SU-DHL-6 (cell line): Measurements from ENCODE around the gene SIPA1.

Experiments used
- H2AFZ ChIP-seq: fragments of 200-600 bp; sonication (generic); 2 replicates; pipeline ENCODE4 v1.6.1; 2014; ENCODE audit warnings: low read depth, mild to moderate bottlenecking, moderate library complexity, mixed read lengths, antibody characterized with exemption, low read length; ENCODE audit not compliant: severe bottlenecking
- H3F3A ChIP-seq: fragments of 200-600 bp; shearing (Covaris generic); 2 replicates; pipeline ENCODE4 v1.6.0; 2016; ENCODE audit warnings: antibody characterized with exemption, mild to moderate bottlenecking; ENCODE audit not compliant: insufficient read depth
- H3K27ac ChIP-seq: fragments of 200-600 bp; sonication (generic); 2 replicates; pipeline ENCODE4 v1.5.1; 2016; ENCODE audit warnings: low read depth, mild to moderate bottlenecking, low read length, moderate library complexity, mixed read lengths
- H3K27me3 ChIP-seq: fragments of 200-600 bp; sonication (generic), shearing (Covaris generic); 2 replicates; pipeline ENCODE4 v1.6.0; 2014; ENCODE audit warnings: mild to moderate bottlenecking, low read length
- H3K36me3 ChIP-seq: fragments of 200-600 bp; sonication (generic); 2 replicates; pipeline ENCODE4 v1.6.1; 2014; ENCODE audit warnings: mild to moderate bottlenecking, low read length, mixed read lengths
- H3K4me2 ChIP-seq: fragments of 300-600, 200-600 bp; shearing (Covaris generic), sonication (generic); 2 replicates; pipeline ENCODE4 v1.6.0; 2014; ENCODE audit warnings: low read length, low read depth, mild to moderate bottlenecking; ENCODE audit not compliant: poor library complexity, severe bottlenecking
- H3K4me3 ChIP-seq: fragments of 200-600 bp; sonication (generic); 2 replicates; pipeline ENCODE4 v1.5.1; 2014; ENCODE audit warnings: antibody characterized with exemption, low read length, mild to moderate bottlenecking, mixed read lengths; ENCODE audit not compliant: insufficient read depth, poor library complexity, severe bottlenecking
- H3K79me2 ChIP-seq: fragments of 200-600 bp; sonication (generic); 2 replicates; pipeline ENCODE4 v1.6.1; 2014; ENCODE audit warnings: mild to moderate bottlenecking, low read length, moderate library complexity; ENCODE audit not compliant: insufficient read depth
- H3K9ac ChIP-seq: fragments of 200-600 bp; sonication (generic); 2 replicates; pipeline ENCODE4 v1.7.0; 2014; ENCODE audit warnings: mild to moderate bottlenecking, low read length
- H3K9me2 ChIP-seq: fragments of 200-600 bp; sonication (generic); replicated peaks from 2 replicates; pipeline ENCODE4 v1.6.1; 2014; ENCODE audit warnings: low read length; ENCODE audit not compliant: insufficient read depth
- H3K9me3 ChIP-seq: fragments of 200-600 bp; sonication (generic); 2 replicates; pipeline ENCODE4 v1.6.1; 2014; ENCODE audit warnings: low read length, mixed read lengths; ENCODE audit not compliant: insufficient read depth
- H4K20me1 ChIP-seq: fragments of 200-600 bp; sonication (generic); 2 replicates; pipeline ENCODE4 v1.6.1; 2014; ENCODE audit warnings: low read depth, mild to moderate bottlenecking, antibody characterized with exemption, low read length, moderate library complexity, mixed read lengths
- EZH2phosphoT487 ChIP-seq: fragments of 200-600 bp; sonication (generic), shearing (Covaris generic); conservative IDR thresholded peaks from 2 replicates; pipeline ENCODE4 v1.6.1; 2018; ENCODE audit warnings: mild to moderate bottlenecking, antibody characterized with exemption, low read length, moderate library complexity, mixed read lengths
- TF ChIP-seq, protein P1 (sequence below): fragments of 200-600 bp; sonication (generic); IDR thresholded peaks from one replicate; pipeline ENCODE4 v1.5.1; 2017; ENCODE audit warnings: antibody characterized with exemption, mild to moderate bottlenecking, low read length, moderate library complexity; ENCODE audit not compliant: insufficient read depth, poor library complexity, severe bottlenecking

The SIPA1 gene

DNA sequence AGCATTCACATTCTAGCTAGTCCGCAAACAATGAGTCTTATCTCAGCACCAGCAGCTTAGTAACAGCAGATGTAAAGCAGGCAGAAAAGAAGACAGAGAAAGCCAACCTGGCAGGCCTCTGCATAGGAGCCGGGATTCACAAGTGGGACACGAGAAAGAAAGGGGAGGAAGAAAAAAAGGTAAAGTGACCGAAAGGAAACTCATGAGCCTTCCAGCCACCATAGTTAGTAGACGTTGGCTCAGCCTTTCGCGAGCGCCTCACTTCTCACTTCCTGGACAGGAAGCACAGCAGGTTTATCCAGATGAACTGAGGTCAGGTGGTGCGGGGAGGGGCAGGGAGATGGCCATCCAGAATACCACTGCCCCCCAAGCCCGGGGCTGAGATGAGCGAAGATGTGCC is 54.5 kb downstream of the SIPA1 start:
- TF ChIP-seq EZH2phosphoT487: no peak
- TF ChIP-seq, protein P1, sequence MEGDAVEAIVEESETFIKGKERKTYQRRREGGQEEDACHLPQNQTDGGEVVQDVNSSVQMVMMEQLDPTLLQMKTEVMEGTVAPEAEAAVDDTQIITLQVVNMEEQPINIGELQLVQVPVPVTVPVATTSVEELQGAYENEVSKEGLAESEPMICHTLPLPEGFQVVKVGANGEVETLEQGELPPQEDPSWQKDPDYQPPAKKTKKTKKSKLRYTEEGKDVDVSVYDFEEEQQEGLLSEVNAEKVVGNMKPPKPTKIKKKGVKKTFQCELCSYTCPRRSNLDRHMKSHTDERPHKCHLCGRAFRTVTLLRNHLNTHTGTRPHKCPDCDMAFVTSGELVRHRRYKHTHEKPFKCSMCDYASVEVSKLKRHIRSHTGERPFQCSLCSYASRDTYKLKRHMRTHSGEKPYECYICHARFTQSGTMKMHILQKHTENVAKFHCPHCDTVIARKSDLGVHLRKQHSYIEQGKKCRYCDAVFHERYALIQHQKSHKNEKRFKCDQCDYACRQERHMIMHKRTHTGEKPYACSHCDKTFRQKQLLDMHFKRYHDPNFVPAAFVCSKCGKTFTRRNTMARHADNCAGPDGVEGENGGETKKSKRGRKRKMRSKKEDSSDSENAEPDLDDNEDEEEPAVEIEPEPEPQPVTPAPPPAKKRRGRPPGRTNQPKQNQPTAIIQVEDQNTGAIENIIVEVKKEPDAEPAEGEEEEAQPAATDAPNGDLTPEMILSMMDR: no peak
- no peak overlapping the region for H3K4me2 ChIP-seq

DNA sequence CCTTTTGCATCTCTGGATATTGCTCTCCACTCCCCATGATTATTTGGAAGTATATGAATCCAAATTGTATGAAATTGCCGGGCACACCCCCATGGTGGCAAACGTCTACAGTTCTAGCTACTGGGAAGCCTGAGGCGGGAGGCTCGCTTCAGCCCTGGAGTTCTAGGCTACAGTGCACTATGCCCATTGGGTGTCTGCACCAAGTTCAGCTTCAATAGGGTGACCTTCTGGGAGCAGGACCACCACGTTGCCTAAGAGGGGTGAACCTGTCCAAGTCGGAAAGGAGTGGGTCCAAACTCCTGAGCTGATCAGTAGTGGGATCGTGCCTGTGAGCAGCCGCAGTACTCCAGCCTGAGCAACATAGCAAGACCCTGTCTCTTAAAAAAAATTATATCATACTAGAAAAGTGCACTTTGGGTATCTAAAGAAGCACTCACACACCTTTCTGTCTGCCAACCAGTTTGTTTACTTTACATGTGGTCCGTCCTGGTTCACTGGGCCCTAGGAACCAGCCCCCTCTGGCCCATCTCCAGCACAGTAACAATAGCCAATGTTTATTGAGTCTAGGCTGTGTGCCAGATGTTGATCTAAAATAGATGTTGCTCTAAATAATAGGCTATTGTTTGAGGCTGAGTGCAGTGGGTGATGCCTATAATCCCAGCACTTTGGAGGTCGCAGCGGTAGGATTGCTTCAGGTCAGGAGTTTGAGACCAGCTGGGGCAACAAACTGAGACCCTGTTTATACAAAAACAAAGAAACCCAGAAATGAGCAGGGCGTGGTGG is 57.7 kb downstream of the SIPA1 start:
- no peak overlapping the region for H3K27ac ChIP-seq
- no peak overlapping the region for H3K9ac ChIP-seq
- H3K79me2 ChIP-seq: no peaks in the 10 kb centered on the region
- no peaks in the 10 kb centered on the region for H3K27me3 ChIP-seq
- H3F3A ChIP-seq: no peaks in the 10 kb centered on the region
- TF ChIP-seq EZH2phosphoT487: no peak
- TF ChIP-seq, protein P1: no peak
- no peaks in the 10 kb centered on the region for H3K9me3 ChIP-seq
- no peak overlapping the region for H3K4me3 ChIP-seq
- no peaks in the 10 kb centered on the region for H3K9me2 ChIP-seq
- H3K36me3 ChIP-seq: no peaks in the 10 kb centered on the region
- H2AFZ ChIP-seq: no peak overlapping the region
- no peak overlapping the region for H3K4me2 ChIP-seq
- H4K20me1 ChIP-seq: no peaks in the 10 kb centered on the region

More for the DNA sequence above, 54.5 kb downstream of the SIPA1 start:
- no peaks in the 10 kb centered on the region for H3K9me2 ChIP-seq
- H3K9me3 ChIP-seq: no peaks in the 10 kb centered on the region
- no peaks in the 10 kb centered on the region for H3K79me2 ChIP-seq
- H3K27ac ChIP-seq: no peak overlapping the region
- H3K27me3 ChIP-seq: no peaks in the 10 kb centered on the region
- no peak overlapping the region for H3K4me3 ChIP-seq
- H3K9ac ChIP-seq: no peak overlapping the region
- H3F3A ChIP-seq: no peaks in the 10 kb centered on the region
- no peaks in the 10 kb centered on the region for H4K20me1 ChIP-seq
- H2AFZ ChIP-seq: no peak overlapping the region
- no peaks in the 10 kb centered on the region for H3K36me3 ChIP-seq

DNA sequence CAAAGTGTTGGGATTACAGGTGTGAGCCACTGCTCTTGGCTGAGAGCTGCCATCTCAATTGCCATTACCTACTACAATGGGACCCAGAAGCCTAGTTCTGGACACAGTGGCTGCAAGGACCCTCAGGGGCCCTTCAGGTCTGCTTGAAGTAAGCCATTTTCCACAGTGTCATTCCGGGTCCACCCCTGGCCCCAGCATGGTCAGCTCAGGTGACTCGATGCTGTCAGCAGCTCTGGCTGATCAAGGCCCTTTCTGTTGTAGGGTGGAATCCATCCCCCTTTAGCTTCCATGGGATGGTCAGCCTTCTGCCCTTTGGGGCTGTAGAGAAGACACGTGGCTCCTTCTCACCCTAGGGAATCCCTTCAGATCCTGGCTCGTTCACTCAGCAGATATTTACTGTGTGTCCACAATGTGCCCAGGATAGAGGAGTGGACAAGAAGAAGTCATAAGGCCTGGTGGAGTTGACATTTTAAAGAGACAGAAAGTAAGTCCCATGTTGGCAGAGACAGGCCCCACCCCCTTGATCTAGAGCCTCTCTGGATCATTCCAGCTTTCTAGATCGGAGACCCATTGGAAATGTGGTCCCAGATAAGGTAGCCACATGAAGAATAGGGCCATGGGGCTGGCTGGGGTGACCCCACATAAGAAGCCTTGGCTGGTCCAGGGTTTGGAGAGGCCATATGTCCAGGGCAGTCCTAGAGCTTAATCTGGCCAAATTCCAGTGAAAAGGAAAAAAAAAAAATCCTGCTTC is 59.1 kb downstream of the SIPA1 start:
- H3K27ac ChIP-seq: no peak overlapping the region
- no peaks in the 10 kb centered on the region for H3K79me2 ChIP-seq

More for the DNA sequence above, 59.1 kb downstream of the SIPA1 start:
- no peak overlapping the region for H3K9ac ChIP-seq
- H3K9me3 ChIP-seq: no peaks in the 10 kb centered on the region
- H3K9me2 ChIP-seq: no peaks in the 10 kb centered on the region
- H3K4me2 ChIP-seq: no peak overlapping the region
- TF ChIP-seq, protein P1: no peak
- no peak for TF ChIP-seq EZH2phosphoT487
- no peaks in the 10 kb centered on the region for H4K20me1 ChIP-seq
- H3F3A ChIP-seq: no peaks in the 10 kb centered on the region
- no peaks in the 10 kb centered on the region for H3K36me3 ChIP-seq
- no peak overlapping the region for H3K4me3 ChIP-seq
- H2AFZ ChIP-seq: no peak overlapping the region
- no peaks in the 10 kb centered on the region for H3K27me3 ChIP-seq
